ENCODE measurements around the gene ITGAE.
"Not testable (repeated sequence)": the region's sequence is repeated elsewhere in the genome, so short reads cannot be mapped to it uniquely, and the experiment has no call there.

ITGAE gene

DNA sequence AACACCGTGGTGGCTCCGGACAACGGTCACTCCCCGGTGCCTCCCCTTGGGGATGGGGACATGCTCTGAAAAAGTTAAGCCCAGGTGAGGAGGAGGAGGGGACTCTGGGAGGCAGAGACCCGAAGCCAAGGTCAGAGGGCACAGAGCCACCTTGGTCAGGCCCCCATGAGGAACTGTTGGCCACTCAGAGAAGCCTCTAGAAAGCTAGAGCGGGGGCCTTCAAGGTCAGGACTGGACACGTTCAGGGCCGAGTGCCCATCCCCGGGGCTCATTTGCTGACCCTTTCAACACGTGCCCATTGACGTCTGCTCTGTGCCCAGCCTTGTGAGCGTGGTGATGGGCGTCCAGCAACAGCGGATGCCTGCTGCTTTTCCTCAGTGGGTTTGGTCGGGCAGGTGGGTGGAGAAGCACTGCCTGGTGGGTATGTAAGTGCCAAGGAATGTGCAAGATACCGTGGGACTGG lies 39.0 kb downstream of the ITGAE start:
- no peak for DNase-seq (ENCODE audit: low read depth in 1 of 2, low spot score in 1 of 2)

DNA sequence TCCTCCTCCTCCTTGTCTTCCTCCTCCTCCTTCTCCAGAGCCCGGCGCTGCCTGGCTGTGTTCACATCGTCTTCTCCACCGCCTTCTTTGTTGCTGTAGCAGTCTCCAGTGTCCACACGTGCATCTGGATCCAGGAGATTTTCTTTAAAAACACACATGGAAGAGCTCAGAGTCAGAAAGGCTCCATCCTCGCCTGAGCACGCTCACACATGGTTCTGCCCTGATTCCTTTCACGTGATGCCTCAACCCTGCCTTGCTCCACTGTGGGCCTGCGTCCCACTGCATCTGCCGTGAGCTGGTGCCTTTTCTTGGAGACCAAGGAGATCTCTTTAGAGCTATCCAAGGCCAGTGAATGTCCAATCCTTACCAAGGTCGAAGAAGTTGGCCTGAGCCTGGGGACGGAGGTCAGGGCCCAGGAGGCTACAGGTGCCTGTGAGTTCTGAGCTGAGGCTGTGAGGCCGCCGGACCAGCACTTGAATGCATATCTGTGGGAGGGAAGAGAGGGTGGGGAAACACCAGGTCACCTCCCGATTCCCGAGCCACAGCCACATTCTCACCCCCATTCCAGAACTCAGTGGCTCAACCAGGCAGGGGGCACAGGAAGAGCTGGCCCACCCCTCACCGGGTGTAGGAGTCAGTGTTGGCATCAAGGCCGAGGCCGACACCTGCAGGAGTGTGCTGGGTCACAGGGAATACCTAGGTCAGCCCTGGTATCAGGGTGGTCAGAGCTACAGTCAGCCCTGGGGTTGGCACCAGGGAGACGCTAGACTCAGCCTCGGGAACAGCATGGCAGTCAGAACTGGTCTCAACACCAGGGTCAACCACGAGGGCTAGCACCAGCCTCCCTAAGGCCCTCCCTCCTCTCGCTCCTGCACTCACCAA lies 39.7 kb downstream of the ITGAE start:
- no peak for DNase-seq (ENCODE audit: low read depth in 1 of 2, low spot score in 1 of 2)

DNA sequence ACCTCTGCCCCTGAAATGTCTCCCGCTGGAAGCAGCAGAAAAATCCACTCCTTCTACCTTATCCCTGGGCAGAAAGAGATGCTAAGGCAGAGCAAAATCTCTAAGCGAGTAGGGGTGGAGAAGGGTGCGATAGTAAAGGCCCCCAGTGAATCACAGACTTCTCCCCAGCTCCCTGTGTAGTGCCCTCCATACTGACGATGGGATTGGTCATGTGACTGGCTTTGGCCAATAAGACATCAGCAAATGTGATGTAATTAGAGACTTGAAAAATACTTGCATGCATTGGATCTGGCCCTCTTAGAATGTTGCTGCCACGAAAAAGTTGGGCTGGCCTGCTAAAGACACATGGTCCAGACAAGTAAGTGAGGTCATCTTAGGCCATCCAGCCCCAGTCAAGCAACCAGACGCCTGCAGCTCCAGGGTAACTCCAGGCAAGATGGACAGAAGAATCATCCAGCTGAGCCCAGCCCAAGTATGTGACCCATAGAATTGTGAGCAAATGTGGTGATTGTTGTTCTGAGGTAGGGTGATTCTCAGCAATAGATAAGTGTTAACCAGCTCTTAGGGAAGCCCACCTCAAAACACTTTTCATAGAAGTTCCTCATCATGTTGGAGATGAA lies 41.3 kb downstream of the ITGAE start:
- DNase-seq (ENCODE audit: low read depth in 1 of 2, low spot score in 1 of 2) = no peak

DNA sequence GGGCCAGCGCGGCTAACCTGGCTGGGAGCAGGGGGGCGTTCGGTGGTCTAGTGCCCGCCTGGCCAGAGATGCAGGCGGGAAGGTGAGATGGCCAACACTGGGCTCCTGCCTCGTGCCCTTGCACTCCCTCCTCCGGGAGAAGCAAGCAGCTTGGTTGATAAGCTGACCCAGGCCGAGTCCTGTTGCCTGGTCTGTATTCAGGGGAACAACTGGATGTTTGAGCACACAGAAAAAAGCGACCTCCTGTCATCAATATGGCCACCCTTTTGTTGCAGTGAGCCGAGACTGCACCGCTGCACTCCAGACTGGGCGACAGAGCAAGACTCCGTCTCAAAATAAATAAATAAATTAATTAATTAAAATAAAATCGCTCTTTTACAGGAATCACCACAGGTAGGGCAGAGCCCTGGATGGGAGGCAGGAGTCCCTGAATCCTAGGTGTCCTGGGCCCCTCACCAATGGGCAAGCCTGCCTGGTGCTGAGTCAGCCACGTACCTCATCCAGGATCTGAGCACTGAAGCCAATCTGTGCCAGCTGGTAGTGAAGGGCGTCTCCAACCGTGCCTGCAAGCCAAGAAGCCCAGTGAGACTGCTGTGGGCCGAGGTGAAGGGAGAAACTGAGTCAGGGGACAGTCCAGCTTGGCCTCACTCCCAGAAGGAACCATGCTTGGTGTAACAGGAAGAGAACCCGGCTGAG lies 45.5 kb downstream of the ITGAE start:
- DNase-seq (ENCODE audit: low read depth in 1 of 2, low spot score in 1 of 2) = no peak

DNA sequence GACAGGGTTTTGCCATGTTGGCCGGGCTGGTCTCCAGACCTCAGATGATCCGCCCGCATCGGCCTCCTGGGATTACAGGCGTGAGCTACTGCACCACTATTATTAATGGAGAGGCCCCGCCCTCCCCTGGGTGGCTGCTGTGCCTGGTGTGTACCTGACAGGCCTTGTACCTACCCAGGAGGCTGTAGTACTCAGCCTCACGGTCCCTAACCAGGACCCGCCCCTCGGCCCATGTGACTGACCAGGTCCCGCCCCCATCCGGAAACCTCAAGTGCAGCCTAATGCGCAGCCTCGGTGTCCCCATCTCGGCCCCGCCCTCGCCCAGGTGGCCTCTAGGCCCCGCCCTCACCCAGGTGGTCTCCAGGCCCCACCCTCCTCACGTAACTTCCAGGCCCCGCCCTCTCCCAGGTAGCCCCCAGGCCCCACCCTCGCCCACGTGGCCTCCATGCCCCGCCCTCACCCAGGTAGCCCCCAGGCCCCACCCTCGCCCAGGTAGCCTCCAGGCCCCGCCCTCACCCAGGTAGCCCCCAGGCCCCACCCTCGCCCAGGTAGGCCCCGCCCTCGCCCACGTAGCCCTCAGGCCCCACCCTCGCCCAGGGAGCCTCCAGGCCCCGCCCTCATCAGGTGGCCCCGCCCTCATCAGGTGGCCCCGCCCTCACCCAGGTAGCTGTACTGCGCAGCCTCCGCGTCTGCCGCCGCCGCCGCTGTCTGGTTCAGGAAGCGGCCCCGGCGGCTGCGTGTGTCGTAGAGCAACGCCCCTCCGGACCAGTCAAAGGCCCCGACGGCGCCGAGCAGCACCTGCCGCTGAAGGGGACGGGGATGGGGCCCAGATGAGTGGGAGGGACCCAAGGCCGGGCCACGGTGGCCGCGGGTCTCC lies 46.3 kb downstream of the ITGAE start:
- DNase-seq (ENCODE audit: low read depth in 1 of 2, low spot score in 1 of 2) = peak; percentile 57 to 65

DNA sequence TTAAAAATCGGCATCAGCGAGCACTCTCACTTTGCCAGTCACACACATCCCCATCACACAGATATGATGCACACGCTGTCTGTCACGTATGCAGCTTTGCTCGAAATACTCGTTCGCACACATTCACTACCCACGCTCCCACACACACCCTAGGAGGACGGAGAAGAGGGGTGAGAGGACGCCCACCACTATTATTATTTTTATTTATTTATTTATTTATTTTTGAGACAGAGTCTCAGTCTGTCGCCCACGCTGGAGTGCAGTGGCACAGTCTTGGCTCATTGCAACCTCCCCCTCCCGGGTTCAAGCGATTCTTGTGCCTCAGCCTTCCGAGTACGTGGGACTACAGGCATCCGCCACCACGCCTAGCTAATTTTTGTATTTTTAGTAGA lies 46.9 kb downstream of the ITGAE start:
- no peak for DNase-seq (ENCODE audit: low read depth in 1 of 2, low spot score in 1 of 2)

DNA sequence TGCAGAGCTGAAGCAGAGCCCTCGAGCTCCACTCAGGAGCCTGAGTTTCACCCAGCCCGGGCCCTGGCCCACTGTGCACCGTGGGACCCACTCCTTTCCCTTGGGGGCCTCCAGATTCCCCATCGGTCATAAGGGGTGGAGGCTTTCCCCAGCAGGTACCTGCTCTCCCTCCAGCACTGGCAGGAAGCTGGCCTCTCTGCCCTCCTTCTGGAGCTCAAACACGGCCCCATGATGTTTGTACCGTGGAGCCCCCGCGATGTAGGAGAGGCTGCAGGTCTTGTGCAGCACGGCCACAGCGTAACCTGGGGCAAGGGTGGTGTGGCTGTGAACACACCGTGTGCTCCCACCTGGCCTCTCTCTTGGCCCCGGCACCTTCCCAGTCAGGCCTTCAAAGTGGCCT lies 47.4 kb downstream of the ITGAE start:
- DNase-seq (ENCODE audit: low read depth in 1 of 2, low spot score in 1 of 2) = no peak

DNA sequence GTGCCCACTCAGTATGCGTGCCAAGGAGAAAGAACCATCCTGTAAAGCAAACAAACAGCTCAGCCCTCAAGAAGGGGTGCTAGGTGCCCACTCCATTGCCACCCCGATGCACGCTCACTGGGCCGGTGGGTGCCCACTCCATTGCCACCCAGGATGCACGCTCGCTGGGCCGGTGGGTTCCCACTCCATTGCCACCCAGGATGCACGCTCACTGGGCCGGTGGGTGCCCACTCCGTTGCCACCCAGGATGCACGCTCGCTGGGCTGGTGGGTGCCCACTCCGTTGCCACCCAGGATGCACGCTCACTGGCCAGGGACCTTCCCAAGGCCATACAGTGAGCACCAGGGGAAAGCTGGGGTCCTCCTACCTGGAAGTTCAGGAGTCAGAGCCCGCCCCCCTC lies 49.2 kb downstream of the ITGAE start:
- no peak for DNase-seq (ENCODE audit: low read depth in 1 of 2, low spot score in 1 of 2)

DNA sequence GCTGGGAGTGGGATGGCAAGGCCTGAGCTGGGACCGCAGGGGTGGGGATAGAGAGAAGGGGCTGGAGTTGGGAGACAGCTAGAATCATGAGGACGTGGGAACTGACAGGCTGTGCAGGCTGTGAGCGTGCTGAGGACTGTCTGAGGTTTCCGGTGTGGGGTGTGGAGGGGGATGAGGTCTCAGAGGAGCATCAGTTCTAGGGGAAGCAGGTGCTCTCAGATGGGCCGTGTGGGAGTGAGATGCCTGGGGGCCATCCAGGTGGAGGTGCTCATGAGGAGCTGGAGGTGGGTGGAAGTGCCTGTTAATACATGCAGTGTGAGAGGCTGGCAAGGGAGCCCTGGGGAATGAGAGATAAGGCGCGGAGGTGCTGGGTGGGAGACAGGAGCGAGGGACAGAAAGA lies 50.1 kb downstream of the ITGAE start:
- DNase-seq (ENCODE audit: low read depth in 1 of 2, low spot score in 1 of 2) = no peak

DNA sequence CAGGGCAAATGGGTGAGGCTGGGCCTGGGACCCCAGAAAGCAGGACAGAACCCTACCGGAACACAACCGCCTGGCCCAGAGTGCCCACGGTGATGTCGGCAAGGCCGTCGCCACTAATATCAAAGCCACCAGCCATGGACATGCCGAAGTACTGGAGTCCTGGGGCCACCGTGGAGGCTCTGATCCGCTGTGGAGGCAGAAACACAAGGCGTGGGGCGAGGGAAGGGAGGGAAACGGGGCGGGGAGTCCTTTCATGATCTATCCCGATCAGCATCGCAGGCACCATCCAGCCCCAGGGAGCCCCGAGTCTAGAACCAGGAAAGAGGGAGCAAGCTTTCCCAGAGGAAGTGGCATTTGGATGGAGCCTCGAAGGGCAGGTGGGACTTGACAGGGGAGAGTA lies 50.7 kb downstream of the ITGAE start:
- no peak for DNase-seq (ENCODE audit: low read depth in 1 of 2, low spot score in 1 of 2)

DNA sequence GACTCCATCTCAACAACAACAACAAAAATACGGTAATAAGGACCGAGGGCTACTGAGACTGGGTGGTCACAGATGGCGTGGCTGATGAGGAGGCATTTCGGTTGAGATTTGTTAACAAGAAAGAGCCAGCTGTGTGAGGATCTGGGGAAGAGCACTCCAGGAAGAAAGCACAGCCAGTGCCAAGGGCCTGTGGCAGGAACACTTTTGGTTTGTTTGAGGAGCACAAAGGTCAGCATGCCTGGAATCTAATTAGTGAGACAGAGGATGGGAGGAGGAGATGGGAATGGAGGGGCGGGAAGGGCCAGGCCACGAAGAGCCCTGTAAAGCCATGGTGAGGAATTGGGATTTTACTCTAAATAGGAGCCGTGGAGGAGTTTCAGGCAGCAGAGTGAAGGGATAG lies 52.4 kb downstream of the ITGAE start:
- DNase-seq (ENCODE audit: low read depth in 1 of 2, low spot score in 1 of 2) = no peak

DNA sequence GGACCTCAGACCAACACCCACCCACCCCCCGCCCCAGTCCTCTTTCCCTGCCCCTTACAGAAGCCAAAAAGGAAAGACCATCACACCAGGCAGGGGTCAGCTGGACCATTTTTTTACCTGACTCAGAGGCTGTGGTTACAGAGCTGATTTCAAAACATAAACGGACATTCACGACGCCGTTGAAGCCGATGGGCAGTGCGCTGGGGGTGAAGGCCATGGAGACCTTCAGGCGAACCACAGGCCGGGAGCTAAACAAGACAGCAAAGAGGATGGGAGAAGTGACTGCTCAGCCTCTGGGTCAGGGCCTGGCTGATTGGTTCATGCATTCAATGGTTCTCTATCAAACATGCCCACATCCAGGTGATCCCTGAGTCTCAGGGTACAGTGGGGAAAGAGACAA lies 53.2 kb downstream of the ITGAE start:
- DNase-seq (ENCODE audit: low read depth in 1 of 2, low spot score in 1 of 2) = no peak

DNA sequence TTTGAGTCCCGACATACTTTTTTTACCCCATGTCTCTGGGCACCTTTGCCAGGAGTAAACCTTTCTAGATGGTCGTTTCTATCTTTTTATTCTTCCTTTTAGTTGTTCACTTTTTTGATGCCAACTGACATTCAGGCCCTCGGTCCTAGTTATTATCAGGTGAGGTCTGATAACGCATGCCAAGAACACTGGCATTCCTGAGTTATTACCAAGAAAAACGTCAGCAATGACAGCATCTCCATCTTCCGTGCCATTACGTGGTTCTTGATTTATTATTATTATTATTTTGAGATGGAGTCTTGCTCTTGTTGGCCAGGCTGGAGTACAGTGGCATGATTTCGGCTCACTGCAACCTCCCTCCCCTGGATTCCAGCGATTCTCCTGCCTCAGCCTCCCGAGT lies 55.9 kb downstream of the ITGAE start:
- DNase-seq (ENCODE audit: low read depth in 1 of 2, low spot score in 1 of 2) = no peak

DNA sequence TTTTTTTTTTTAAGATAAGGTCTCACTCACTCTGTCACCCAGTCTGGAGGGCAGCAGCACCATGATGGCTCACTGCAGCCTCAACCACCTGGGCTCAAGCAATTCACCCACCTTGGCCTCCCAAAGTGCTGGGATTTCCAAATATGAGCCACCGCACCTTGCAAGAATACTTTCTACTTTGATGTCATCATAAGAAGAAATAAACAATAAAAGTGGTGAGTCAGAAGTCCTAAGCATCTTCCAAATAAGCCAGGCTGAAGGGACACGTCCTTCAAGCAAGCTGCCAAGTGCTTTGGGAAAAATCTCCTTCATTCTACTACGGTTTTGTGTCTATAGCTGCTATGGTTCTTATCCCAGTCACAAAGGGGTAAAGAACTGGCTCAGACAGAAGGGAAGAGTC lies 57.0 kb downstream of the ITGAE start:
- DNase-seq (ENCODE audit: low read depth in 1 of 2, low spot score in 1 of 2) = no peak

DNA sequence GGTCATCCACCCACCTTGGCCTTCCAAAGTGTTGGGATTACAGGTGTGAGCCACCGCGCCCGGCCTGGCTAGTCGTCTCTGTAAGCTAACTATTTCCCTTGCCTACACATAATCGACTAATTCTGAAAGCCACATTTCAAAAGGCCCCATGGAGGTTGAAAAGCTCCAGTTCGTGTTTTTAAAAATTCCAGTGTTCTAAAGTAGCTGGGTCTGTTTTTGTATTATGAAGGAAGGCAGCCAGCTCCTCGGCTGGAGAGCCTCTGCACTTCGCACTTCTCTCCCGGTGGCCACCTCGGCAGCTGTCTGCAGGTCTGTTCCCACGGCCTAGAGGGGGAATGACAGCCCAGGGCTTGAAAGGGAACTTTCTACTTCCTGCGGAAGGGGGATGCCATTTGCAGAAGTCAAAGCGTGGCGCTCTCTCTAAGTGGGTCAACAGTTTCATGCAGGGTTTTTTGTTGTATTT lies 60.3 kb downstream of the ITGAE start:
- DNase-seq (ENCODE audit: low read depth in 1 of 2, low spot score in 1 of 2) = no peak

DNA sequence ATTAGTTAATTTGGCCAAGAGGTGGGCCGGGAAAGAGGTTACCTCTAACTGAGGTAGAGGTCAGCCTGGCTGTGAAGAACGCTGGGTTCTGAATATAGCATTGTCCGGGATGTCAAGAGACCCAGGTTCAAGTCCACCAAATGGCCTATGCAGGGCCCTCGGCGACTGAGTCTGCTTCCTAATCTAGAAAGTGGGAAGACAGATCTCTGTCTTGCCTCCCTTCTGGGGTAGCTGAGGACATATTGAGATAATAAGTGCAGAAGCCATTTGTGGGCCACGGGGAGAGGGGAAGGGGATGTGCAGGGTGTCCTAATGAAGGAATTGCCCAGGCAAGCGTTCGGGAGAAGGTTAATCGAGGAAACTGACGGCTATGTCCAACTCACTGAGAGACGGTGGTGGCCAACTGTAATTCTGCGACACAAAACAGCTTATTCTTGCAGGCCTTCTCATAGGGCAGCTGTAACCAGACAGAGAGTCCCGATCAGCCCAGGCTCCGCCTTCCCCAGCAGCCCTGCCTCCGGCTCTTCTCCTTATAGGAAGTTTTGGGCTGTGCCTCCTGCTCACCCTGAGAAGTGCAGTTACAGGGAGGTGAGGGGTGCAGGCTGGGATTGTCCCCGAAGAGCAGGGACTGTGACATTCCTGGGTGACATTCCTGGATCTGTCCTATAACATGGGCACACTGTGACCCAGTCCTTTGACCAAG lies 61.4 kb downstream of the ITGAE start:
- DNase-seq (ENCODE audit: low read depth in 1 of 2, low spot score in 1 of 2) = no peak

DNA sequence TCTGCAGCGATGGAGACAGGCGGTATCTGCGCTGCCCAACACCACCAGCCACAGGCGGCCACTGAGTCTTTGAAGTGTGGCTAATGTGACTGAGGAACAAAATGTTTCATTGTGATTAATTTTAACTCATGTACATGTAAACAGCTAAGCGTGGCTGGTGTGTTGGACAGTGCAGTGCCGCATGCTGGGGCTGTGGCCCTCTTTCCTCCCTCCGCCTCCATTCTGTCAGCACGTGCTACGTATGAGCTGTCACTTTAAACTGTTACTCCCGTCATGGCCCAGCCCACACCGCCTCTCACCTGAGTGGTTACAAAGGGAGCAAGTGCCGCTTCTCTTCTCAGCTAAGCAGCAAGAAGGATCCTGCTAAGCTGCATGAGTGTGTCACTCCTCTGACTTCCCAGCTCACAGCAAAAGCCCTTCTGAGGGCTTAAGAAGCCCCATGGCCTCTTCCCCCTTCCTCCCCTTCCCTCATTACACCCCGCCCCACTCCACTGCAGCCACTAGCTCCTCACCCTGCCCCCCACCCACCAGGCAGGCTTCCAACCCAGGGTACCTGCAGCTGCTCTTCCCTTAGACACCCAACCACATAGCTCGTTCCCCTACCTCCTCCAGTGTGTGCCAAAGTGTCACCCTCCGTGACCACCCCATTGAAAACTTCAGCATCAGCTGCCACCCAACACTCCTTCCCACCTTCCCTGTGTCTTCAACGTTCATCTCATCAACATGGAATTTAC lies 62.3 kb downstream of the ITGAE start:
- peak; percentile 38 to 52 for DNase-seq (ENCODE audit: low read depth in 1 of 2, low spot score in 1 of 2)

DNA sequence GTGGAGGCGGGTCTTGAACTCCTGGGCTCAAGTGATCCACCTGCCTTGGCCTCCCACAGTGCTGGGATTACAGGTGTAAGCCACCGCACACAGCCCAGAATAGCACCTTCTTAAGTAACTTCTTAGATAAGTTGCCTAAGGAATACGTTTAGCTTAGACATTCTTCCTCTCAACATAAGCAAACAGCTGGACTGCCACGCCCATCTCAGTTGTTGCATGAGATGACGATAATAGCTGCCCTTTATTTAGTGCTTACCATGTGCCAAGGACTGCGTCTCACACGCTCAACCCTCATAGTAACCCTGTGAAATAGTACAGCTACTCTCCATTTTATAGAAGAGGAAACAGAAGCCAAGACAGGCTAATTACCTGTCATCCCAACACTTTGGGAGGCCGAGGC lies 65.5 kb downstream of the ITGAE start:
- DNase-seq (ENCODE audit: low read depth in 1 of 2, low spot score in 1 of 2) = no peak

DNA sequence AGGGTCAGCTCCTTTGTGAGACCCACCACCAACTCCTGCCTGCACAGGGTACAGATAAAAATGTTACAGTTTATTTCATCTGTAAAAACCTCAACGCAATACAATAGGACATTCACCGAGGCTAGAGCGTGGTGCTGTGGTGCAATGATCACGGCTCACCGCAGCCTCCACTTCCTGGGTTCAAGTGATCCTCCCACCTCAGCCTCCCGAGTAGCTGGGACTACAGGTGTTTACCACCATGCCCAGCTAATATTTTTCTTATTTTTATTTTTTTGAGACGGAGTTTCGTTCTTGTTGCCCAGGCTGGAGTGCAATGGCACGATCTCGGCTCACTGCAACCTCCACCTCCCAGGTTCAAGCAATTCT lies 66.1 kb downstream of the ITGAE start:
- DNase-seq (ENCODE audit: low read depth in 1 of 2, low spot score in 1 of 2) = not testable (repeated sequence)

DNA sequence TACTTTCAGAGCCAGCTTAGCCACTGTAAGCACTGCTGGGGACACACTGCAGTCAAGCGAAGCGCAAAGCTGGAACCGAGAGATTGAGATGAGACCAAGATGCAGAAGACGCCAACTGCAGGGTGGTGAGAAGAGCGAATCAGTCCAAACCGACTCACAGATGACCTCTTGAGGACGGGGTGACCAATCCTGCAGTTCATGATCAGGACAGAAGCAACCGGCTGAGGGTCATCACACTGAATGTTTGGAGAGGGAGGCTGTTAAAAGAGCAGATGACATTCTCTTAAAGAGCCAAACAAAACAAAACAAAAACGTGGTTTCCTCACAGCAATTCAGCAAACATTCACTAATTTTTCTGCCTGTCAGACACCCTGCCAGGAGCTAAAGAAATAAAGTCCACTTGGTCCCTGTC lies 68.8 kb downstream of the ITGAE start:
- no peak for DNase-seq (ENCODE audit: low read depth in 1 of 2, low spot score in 1 of 2)

Data from stimulated activated CD4-positive, alpha-beta T cell treated with anti-CD3 and anti-CD28 coated beads, Interleukin-15, amount 100 ng/mL, for 1 hour (primary cell).